SKM-1 (cell line): ENCODE results near the gene DOCK6.

Experiments
- DNase-seq: peaks from one replicate; lab custom pipeline; 2025; ENCODE audit not compliant: unreplicated experiment; lab: John Stamatoyannopoulos, UW

Gene DOCK6, protein sequence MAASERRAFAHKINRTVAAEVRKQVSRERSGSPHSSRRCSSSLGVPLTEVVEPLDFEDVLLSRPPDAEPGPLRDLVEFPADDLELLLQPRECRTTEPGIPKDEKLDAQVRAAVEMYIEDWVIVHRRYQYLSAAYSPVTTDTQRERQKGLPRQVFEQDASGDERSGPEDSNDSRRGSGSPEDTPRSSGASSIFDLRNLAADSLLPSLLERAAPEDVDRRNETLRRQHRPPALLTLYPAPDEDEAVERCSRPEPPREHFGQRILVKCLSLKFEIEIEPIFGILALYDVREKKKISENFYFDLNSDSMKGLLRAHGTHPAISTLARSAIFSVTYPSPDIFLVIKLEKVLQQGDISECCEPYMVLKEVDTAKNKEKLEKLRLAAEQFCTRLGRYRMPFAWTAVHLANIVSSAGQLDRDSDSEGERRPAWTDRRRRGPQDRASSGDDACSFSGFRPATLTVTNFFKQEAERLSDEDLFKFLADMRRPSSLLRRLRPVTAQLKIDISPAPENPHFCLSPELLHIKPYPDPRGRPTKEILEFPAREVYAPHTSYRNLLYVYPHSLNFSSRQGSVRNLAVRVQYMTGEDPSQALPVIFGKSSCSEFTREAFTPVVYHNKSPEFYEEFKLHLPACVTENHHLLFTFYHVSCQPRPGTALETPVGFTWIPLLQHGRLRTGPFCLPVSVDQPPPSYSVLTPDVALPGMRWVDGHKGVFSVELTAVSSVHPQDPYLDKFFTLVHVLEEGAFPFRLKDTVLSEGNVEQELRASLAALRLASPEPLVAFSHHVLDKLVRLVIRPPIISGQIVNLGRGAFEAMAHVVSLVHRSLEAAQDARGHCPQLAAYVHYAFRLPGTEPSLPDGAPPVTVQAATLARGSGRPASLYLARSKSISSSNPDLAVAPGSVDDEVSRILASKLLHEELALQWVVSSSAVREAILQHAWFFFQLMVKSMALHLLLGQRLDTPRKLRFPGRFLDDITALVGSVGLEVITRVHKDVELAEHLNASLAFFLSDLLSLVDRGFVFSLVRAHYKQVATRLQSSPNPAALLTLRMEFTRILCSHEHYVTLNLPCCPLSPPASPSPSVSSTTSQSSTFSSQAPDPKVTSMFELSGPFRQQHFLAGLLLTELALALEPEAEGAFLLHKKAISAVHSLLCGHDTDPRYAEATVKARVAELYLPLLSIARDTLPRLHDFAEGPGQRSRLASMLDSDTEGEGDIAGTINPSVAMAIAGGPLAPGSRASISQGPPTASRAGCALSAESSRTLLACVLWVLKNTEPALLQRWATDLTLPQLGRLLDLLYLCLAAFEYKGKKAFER (N-terminal part only)

DNA sequence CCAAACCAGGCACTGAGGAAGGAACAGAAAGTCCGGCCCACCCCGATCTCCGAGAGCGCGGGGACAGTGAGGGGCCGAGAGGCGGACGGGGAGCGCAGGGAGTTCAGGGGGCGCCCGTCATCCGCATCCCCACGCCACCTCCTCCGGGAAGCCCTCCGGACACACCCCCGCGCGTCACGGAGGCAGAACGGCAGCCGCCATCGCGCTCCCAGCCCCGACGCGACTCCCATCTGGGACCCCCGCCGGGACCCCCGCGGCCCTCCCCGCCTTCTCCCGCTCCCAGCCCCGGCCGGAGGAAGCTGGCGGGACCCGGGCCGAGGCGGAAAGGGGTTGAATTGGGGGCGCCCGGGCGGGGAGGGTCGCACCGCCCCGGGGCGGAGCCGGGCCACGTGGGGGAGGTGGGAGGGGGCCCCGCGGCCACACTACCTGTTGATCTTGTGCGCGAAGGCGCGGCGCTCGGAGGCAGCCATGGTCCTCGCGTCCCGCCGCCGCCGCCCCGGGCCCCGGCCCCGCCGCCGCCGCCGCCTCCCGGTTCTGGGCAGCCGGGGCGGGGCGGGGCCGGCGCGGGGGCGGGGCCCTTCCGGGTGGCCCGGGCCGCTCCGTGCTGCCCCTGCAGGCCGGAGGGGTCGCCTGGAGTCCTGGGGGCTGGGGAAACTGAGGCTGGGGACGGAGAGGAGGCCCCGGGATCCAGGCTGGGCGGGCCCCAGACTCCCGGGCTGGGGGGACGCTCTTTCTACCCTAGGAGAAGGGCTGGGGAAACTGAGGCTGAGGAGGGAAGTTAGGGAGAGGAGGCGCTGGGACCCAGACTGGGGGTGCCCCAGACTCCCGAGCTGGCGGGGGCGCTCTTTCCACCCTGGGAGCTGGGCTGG is at the start of gene DOCK6:
TSS of gene DOCK6 (minus strand) at position 554 of the 869 bp plus-strand sequence. CDS start at position 470, 84 bp downstream.
- no peak for DNase-seq

DNA sequence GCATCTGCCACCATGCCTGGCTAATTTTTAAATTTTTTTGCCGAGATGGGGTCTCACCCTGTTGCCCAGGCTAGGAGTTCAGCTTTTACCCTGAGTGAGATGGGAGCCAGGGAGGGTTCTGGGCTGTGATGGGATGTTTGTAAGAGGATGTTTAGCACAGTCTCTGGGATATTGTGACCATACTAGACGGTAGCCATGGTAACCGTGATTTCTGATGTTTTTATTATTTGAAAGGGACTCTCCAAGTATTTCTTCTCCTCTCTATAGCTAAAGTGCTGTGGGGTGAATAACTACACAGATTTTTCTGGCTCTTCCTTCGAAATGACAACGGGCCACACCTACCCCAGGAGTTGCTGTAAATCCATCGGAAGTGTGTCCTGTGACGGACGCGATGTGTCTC is 44.0 kb upstream of the DOCK6 start:
- DNase-seq, result no peak

DNA sequence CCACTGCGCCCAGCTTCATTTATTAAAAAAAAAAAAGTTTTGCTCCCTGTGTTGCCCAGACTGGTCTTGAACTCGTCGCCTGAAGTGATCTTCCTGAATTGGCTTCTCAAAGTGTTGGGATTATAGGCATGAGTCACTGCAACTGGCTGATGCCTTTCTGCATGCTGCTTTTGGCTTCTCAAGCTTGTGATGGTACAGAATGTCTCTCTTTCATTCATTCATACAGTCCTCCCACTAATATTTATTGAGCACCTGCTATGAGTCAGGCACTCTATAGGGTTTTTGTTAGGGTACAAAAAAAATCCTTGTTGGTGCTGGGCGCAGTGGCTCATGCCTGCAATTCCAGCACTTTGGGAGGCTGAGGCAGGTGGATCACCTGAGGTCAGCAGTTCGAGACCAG is 42.6 kb upstream of the DOCK6 start:
- DNase-seq, result no peak

DNA sequence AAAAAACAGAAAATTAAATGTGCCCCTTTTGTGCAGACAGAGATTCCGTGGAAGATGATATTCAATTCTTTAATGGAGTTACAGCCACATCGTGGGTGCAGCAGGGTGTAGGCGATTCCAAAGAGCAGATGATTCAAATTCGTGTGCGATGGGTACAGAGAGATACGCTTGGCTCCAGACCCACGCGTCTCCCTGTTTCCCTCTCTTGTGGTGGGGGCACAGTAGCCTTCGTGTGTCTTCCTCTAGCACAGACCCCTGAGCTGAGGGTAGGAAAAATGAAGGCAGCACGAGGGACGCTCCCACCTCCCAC is 38.4 kb upstream of the DOCK6 start:
- DNase-seq, result no peak

DNA sequence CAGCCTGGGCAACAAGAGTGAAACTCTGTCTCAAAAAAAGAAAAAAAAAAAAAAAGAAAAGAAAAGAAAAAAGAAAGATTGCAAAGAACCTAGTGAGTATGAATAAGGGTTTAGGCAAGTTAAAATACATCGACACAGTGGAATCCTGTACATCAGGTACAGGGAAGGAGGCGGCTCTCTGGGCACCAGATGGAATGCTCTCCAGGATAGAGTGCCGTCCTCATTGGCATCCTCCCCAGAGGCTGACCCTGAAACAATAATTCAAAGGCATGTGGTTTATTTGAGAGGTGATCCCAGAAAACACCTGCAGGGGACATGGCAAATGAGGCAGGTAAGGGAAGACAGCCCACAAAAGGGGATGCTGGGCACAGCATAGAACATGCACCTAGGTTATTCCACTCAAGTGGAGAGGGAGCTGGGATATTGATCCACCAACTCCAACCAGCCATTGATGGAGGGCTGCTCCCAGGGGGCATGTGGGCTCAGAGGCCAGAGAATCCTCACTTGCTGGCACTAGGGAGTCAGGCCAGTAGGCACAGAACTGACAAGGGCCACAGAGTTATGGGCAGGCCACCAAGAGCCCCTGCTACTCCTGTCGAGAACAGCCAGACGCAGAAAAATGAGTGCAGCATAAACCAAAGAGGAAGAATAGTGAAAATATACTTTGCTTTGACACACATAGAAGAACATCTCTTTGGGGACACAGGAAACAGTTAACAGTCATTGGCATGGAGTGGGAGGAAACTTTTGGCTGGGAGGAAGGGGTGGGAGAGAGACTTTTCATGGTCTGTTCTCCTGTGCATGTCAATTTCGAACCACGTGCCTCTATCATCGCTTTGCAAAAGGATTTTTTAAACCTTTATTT is 37.9 kb upstream of the DOCK6 start:
- DNase-seq, result no peak

DNA sequence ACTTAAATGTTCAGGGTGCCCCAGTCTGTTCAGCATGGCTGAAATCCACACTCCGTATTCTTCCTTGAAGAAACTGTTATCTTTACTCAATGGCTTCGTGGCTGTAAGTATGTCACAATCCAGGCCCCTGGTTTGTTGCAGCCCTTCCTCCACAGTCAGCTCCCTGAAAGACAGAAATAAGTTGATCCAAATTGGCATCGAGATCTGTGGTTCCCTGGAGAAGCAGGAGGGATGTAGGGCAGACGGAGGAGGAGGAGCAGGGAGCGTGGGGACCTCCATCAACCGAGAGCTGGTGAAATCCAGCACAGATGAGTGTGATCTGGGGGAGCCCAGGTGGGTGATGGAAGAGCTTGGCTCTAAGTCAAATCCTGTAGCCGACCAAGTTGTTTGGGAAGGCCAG is 33.9 kb upstream of the DOCK6 start:
- DNase-seq, result peak; percentile 29

DNA sequence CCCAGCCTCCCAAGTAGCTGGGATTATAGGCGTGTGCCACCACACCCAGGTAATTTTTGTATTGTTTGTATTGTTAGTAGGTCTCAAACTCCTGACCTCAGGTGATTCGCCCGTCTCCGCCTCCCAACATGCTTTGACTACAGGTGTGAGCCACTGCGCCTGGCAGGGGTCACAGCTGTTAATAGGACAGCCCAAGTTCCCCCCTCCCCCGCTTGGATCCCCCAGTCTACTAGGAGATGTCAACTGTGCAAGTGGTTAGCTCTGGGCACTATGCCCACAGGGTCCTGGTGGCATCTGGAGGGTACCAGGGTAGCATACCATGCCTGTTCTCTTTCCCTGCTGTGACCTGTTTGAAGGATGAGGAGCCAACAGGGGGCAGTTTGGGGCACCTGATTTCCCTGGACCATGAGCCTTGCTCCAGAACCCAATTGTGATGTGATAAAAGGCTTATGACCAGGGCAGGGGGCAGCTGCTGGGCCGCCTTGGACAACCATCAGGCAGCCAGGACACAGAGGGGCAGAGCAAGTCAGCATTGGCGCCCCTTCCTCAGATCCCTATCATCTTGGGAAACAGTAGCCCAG is 33.4 kb upstream of the DOCK6 start, which contains the start of gene TSPAN16:
TSS of gene TSPAN16 (plus strand) at position 496 of the 581 bp plus-strand sequence. CDS start 138 bp downstream, outside the sequence.
- DNase-seq, result no peak

DNA sequence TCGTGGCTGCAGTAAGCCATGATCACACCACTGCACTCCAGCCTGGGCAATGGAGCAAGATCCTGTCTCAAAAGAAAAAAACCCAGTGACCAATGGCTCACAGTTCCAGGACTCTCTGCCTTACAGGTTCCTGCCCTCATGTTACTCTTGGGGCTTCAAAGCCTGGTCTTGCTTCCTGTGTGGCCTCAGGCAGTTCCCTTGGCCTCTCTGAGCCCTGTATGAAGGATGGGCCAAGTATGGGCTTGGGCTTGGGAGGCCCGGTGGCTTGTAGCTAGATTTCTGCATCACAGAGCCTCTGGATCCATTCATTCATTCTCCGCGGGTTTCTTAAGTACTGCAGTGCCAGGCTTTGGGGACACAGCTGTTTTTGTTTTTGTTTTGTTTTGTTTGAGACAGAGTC is 32.9 kb upstream of the DOCK6 start:
- no peak for DNase-seq

DNA sequence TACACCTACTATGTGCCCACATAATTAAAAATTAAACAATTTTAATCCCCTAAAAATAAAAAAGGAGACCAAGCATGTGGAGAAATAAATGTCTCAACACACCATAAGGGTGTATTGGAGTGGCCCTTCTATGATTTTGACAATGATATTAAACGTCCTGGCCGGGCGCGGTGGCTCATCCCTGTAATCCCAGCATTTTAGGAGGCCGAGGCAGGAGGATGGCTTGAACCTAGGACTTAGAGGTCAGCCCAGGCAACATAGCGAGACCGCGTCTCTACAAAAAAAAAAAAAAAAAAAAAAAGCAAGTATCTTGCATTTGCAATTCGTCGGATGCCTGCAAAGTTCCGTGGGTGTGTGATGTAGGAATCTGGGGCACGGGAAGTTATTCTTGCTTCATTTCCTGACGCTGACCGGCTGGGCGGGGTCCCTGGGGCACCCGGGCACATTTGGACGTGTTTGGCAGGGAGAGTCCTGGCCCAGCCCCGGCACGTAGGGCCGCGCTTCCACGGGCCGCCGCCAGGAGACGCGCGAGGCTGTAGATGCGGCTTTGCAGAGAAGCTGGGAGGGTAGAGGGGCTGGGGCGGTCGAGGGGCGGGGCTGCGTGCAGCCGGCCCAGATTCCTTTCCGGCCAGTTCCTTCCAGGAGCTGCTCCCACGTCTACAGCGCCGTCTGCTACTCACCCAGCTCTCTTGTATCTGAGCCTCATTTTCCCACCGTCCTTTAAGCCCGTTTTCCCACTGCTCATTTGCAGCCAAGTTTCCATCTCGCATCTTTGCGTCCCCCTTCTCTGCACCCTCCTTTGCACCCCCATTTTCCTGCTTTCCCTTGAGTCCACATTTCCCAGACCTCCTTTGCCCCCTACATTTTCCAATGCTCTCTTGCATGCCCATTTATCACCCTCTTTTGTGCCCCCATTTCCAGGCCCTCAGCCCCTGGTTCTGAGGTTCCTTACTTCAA is 31.4 kb upstream of the DOCK6 start:
- DNase-seq, result peak; percentile 91

DNA sequence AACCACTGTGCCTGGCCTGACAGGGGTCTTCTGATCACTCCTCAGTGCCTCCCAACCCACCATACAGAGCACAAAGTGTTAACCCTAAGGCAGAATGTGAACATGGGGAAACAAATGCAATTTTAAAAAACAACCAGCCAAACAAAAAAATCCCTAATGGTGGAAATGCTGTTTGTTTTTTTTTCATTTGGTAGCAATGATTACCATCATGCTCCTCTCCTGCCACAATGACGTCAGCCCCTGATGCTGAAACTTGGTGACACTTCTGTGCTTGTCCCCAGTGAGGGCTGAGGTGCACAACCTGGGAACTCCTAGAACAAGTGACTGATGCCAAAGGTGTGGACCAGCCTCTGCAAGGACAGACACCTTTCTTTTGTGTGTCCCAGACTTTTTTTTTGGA is 29.7 kb upstream of the DOCK6 start:
- DNase-seq, result no peak

DNA sequence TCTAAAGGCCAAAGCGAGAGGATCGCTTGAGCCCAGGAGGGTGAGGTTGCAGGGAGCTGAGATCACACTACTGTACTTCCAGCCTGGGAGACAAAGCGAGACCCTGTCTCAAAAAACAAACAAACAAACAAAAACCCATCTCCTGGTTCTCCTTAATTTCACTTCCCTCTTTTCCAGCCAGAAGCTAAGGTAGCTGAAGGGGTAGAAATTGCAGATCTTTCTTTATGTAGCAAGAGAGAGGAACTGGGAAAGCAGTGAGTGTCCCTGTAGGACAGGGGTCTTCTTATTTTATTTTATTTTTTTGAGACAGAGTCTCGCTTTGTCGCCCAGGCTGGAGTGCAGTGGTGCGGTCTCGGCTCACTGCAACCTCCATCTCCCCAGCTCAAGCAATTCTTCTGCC is 29.1 kb upstream of the DOCK6 start:
- DNase-seq, result no peak

DNA sequence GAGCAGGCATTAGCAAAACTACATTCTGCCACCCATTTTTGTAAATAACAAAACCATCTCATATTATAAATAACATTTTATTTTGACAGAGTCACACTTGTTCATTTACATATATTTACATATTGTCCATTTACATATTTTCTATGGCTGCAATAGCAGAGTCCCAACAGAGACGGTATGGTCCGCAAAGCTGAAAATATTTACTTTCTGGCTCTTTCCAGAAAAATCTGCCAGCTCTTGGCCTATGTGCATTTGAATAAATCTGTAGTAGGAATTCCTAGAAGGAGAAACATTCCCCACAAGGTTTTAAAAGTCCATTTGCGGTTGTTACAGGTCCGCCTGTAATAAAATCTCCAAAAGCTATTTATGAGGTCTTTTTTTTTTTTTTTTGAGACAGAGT is 27.9 kb upstream of the DOCK6 start:
- DNase-seq, result no peak

DNA sequence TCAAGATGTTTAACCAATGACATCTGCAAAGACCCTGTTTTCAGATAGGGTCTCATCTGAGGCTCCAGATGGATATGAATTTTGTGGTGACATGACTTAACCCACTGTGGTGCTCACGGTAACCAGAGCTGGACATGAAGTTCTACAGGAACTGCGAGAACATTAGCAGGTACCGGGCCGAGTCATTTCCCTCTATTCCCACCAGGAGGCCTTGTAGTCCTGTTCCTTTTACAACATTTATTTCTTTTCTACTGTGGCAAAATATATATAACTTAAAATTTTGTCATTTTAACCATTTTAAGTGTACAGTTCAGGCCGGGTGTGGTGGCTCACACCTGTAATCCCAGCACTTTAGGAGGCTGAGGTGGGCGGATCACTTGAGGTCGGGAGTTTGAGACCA is 26.0 kb upstream of the DOCK6 start:
- peak; percentile 5 for DNase-seq

DNA sequence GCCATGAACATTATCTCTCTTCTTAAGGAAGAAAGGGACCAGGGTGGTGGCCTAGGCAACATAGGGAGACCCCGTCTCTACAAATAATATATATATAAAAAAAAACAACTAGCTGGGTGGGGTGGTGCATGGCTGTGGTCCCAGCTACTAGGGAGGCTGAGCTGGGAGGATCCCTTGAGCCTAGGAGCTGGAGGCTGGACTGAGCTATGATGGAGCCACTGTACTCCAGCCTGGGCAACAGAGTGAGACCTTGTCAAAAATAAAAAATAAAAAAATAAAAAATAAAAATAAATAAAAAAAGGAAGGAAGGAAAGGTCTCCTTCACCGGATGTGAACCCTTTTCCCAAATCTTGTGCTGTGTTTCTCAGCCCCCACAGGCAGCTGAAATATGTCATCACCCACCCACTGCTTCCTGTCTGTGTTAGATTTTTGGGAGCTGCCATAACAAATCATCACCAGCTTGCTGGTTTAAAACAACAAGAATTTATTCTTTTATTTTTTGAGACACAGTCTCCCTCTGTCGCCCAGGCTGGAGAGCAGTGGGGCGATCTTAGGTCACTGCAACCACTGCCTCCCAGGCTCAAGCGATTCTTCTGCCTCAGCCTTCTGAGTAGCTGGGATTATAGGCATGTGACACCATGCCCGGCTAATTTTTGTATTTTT is 24.1 kb upstream of the DOCK6 start:
- no peak for DNase-seq

DNA sequence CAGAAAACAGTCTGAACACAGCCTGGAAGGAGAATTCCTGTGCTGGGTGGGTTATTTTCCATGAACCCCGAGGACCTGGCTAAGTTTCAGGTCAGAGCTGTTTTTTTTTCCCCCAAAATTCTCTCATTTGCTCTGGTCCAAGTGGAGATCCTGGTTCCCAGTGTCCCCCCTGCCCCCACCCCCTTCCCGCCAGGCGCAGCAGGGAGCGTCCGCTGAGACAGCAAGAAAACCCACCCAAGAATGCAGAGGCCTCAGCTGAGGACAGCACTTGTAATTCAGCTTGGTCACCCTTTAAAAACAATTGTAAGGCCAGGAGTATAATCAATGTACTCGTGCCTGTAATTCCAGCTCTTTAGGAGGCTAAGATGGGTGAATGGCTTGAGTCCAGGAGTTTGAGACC is 22.2 kb upstream of the DOCK6 start:
- no peak for DNase-seq

DNA sequence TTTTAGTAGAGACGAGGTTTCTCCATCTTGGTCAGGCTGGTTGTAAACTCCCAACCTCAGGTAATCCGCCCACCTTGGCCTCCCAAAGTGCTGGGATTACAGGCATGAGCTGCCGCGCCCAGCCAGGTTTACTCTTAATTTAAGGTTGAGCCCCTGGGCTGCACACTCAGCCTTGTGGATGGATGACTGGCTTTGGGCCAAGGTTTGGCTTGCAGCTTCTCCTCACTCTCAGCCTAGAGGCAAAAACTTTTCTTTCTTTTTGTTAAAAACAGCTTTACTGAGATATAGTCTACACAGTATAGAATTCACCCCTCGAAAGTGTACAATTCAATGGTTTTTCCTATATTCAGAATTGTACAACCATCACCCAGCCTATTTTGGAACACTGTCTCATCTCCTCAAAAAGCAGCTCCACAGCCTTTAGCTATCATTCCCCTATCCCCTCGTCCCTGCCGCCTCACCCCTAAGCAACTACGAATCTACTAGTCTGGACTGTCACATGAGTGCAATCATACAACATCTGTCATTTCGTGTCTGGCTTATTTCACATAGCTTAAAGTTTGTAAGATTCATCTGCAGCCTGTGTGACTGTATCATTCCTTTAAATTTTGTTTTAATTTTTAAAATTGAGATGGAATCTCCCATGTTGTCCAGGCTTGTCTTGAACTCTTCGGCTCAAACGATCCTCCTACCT is 19.2 kb upstream of the DOCK6 start:
- DNase-seq, result no peak
